ENCODE data around the gene NCF4.

NCF4 gene

GRCh38 chr22:36901411-36902142, 40.8 kb downstream of the NCF4 start:
- H3K9me3 ChIP-seq (ENCODE audit: control insufficient read depth in 5 of 5, low read length in 5 of 5) = peaks cover 0 to 20% (median 13%) of the 10 kb centered on the region in 5 donors
- H3K9ac ChIP-seq (ENCODE audit: low read length in 5 of 5) = no peak overlapping the region
- H3K27ac ChIP-seq (ENCODE audit: low read depth, low read length) = no peak overlapping the region
- no peak overlapping the region for H3K4me3 ChIP-seq (ENCODE audit: low read depth in 1 of 5, low read length in 5 of 5)
- no peaks in the 10 kb centered on the region for H3K4me1 ChIP-seq (ENCODE audit: control insufficient read depth in 5 of 5, insufficient read depth in 5 of 5, low read length in 5 of 5)
- no peaks in the 10 kb centered on the region for H3K36me3 ChIP-seq (ENCODE audit: control insufficient read depth in 5 of 5, insufficient read depth in 5 of 5, low read length in 5 of 5)
- H3K27me3 ChIP-seq (ENCODE audit: control insufficient read depth in 5 of 5, insufficient read depth in 4 of 5, low read length in 5 of 5) = peaks cover 0 to 24% (median 17%) of the 10 kb centered on the region in 5 donors

GRCh38 chr22:36902143-36902926, 41.5 kb downstream of the NCF4 start:
- Histone ChIP-seq H3K9ac (ENCODE audit: low read length in 5 of 5) (no peak overlapping the region), H3K36me3 (ENCODE audit: control insufficient read depth in 5 of 5, insufficient read depth in 5 of 5, low read length in 5 of 5) (no peaks in the 10 kb centered on the region), H3K27me3 (ENCODE audit: control insufficient read depth in 5 of 5, insufficient read depth in 4 of 5, low read length in 5 of 5) (peaks cover 0 to 24% (median 17%) of the 10 kb centered on the region in 5 donors), H3K4me3 (ENCODE audit: low read depth in 1 of 5, low read length in 5 of 5) (no peak overlapping the region), H3K4me1 (ENCODE audit: control insufficient read depth in 5 of 5, insufficient read depth in 5 of 5, low read length in 5 of 5) (no peaks in the 10 kb centered on the region), H3K27ac (ENCODE audit: low read depth, low read length) (no peak overlapping the region), H3K9me3 (ENCODE audit: control insufficient read depth in 5 of 5, low read length in 5 of 5) (peaks cover 0 to 20% (median 13%) of the 10 kb centered on the region in 5 donors)

- H3K27me3 ChIP-seq (ENCODE audit: control insufficient read depth in 5 of 5, insufficient read depth in 4 of 5, low read length in 5 of 5) = peaks cover 0 to 18% (median 15%) of the 10 kb centered on the region in 5 donors
- H3K9ac ChIP-seq (ENCODE audit: low read length in 5 of 5) = no peak overlapping the region
- H3K4me3 ChIP-seq (ENCODE audit: low read depth in 1 of 5, low read length in 5 of 5) = no peak overlapping the region
- H3K9me3 ChIP-seq (ENCODE audit: control insufficient read depth in 5 of 5, low read length in 5 of 5) = peaks cover 0 to 13% (median 7%) of the 10 kb centered on the region in 5 donors
- no peak overlapping the region for H3K27ac ChIP-seq (ENCODE audit: low read depth, low read length)
- no peaks in the 10 kb centered on the region for H3K4me1 ChIP-seq (ENCODE audit: control insufficient read depth in 5 of 5, insufficient read depth in 5 of 5, low read length in 5 of 5)
- no peaks in the 10 kb centered on the region for H3K36me3 ChIP-seq (ENCODE audit: control insufficient read depth in 5 of 5, insufficient read depth in 5 of 5, low read length in 5 of 5)
Measured at GRCh38 chr22:36904260-36904880, 43.6 kb downstream of the NCF4 start.

- peaks cover 0 to under 1% (median under 1%) of the 10 kb centered on the region in 5 donors for H3K9me3 ChIP-seq (ENCODE audit: control insufficient read depth in 5 of 5, low read length in 5 of 5)
- no peak overlapping the region for H3K9ac ChIP-seq (ENCODE audit: low read length in 5 of 5)
- H3K27me3 ChIP-seq (ENCODE audit: control insufficient read depth in 5 of 5, insufficient read depth in 4 of 5, low read length in 5 of 5) = peaks cover 0 to 8% (median 5%) of the 10 kb centered on the region in 5 donors
- no peaks in the 10 kb centered on the region for H3K36me3 ChIP-seq (ENCODE audit: control insufficient read depth in 5 of 5, insufficient read depth in 5 of 5, low read length in 5 of 5)
- peaks cover 0 to 5% (median 3%) of the 10 kb centered on the region in 5 donors for H3K4me1 ChIP-seq (ENCODE audit: control insufficient read depth in 5 of 5, insufficient read depth in 5 of 5, low read length in 5 of 5)
- H3K4me3 ChIP-seq (ENCODE audit: low read depth in 1 of 5, low read length in 5 of 5) = no peak overlapping the region
- no peak overlapping the region for H3K27ac ChIP-seq (ENCODE audit: low read depth, low read length)
Measured at GRCh38 chr22:36907253-36908195, 46.7 kb downstream of the NCF4 start.

- no peaks in the 10 kb centered on the region for H3K9me3 ChIP-seq (ENCODE audit: control insufficient read depth in 5 of 5, low read length in 5 of 5)
- no peak overlapping the region for H3K4me3 ChIP-seq (ENCODE audit: low read depth in 1 of 5, low read length in 5 of 5)
- H3K36me3 ChIP-seq (ENCODE audit: control insufficient read depth in 5 of 5, insufficient read depth in 5 of 5, low read length in 5 of 5) = no peaks in the 10 kb centered on the region
- peaks cover 0 to 7% (median 4%) of the 10 kb centered on the region in 5 donors for H3K27me3 ChIP-seq (ENCODE audit: control insufficient read depth in 5 of 5, insufficient read depth in 4 of 5, low read length in 5 of 5)
- H3K9ac ChIP-seq (ENCODE audit: low read length in 5 of 5) = no peak overlapping the region
- H3K27ac ChIP-seq (ENCODE audit: low read depth, low read length) = no peak overlapping the region
- peaks cover 0 to 15% (median 4%) of the 10 kb centered on the region in 5 donors for H3K4me1 ChIP-seq (ENCODE audit: control insufficient read depth in 5 of 5, insufficient read depth in 5 of 5, low read length in 5 of 5)
Measured at GRCh38 chr22:36910461-36910860, 49.7 kb downstream of the NCF4 start.

GRCh38 chr22:36911887-36912661, 51.3 kb downstream of the NCF4 start:
- H3K4me3 ChIP-seq (ENCODE audit: low read depth in 1 of 5, low read length in 5 of 5) = no peak overlapping the region
- H3K9me3 ChIP-seq (ENCODE audit: control insufficient read depth in 5 of 5, low read length in 5 of 5) = no peaks in the 10 kb centered on the region
- H3K9ac ChIP-seq (ENCODE audit: low read length in 5 of 5) = no peak overlapping the region
- peaks cover 0 to 15% (median 4%) of the 10 kb centered on the region in 5 donors for H3K4me1 ChIP-seq (ENCODE audit: control insufficient read depth in 5 of 5, insufficient read depth in 5 of 5, low read length in 5 of 5)
- peaks cover 0 to 7% (median 3%) of the 10 kb centered on the region in 5 donors for H3K27me3 ChIP-seq (ENCODE audit: control insufficient read depth in 5 of 5, insufficient read depth in 4 of 5, low read length in 5 of 5)
- H3K36me3 ChIP-seq (ENCODE audit: control insufficient read depth in 5 of 5, insufficient read depth in 5 of 5, low read length in 5 of 5) = no peaks in the 10 kb centered on the region
- H3K27ac ChIP-seq (ENCODE audit: low read depth, low read length) = no peak overlapping the region

GRCh38 chr22:36912694-36913426, 52.1 kb downstream of the NCF4 start:
- H3K27ac ChIP-seq (ENCODE audit: low read depth, low read length) = peak overlapping the region; percentile 46
- no peaks in the 10 kb centered on the region for H3K36me3 ChIP-seq (ENCODE audit: control insufficient read depth in 5 of 5, insufficient read depth in 5 of 5, low read length in 5 of 5)
- H3K4me1 ChIP-seq (ENCODE audit: control insufficient read depth in 5 of 5, insufficient read depth in 5 of 5, low read length in 5 of 5) = peaks cover 0 to 15% (median 4%) of the 10 kb centered on the region in 5 donors
- no peaks in the 10 kb centered on the region for H3K9me3 ChIP-seq (ENCODE audit: control insufficient read depth in 5 of 5, low read length in 5 of 5)
- peak overlapping the region in 2 of 5 donors; percentile 60 to 68 for H3K4me3 ChIP-seq (ENCODE audit: low read depth in 1 of 5, low read length in 5 of 5)
- H3K27me3 ChIP-seq (ENCODE audit: control insufficient read depth in 5 of 5, insufficient read depth in 4 of 5, low read length in 5 of 5) = peaks cover 0 to 7% (median 3%) of the 10 kb centered on the region in 5 donors
- peak overlapping the region in 1 of 5 donors; percentile 0 for H3K9ac ChIP-seq (ENCODE audit: low read length in 5 of 5)

Data from subcutaneous abdominal adipose tissue (tissue), 5 donors.